B cell (primary cell): ENCODE data around the gene CDK6.

Experiments
- CTCF ChIP-seq: fragments of 200-600 bp; IDR thresholded peaks from one replicate; pipeline ENCODE4 v1.8.0; 2022; ENCODE audit warnings: antibody characterized with exemption, mild to moderate bottlenecking
- EZH2 ChIP-seq: IDR thresholded peaks from 2 replicates; pipeline ENCODE4 v1.6.1; 2012; ENCODE audit warnings: borderline replicate concordance, low read depth, mild to moderate bottlenecking, moderate library complexity, low read length; ENCODE audit not compliant: insufficient read depth, poor library complexity, severe bottlenecking

- no peak for TF ChIP-seq CTCF
- TF ChIP-seq EZH2 = no peak
Measured at GRCh38 chr7:92682903-92683539, 153.4 kb downstream of the CDK6 start.
